GM21529 (cell line): ENCODE results near the gene CEP350.

ENCODE experiments used
- ATAC-seq: cut with Tn5 transposase; IDR thresholded peaks from one replicate; pipeline ENCODE4 v1.9.1; 2021; ENCODE audit not compliant: unreplicated experiment

CEP350 gene

GRCh38 chr1:180046674-180047073 lies 92.1 kb downstream of the CEP350 start:
- no peak for ATAC-seq

- no peak for ATAC-seq
These were observed 99.3 kb downstream of the CEP350 start for GRCh38 chr1:180053594-180054567.

GRCh38 chr1:180057883-180058396 lies 103.3 kb downstream of the CEP350 start:
- no peak for ATAC-seq

- ATAC-seq = no peak
These were observed 106.4 kb downstream of the CEP350 start for GRCh38 chr1:180061019-180061418.

- no peak for ATAC-seq
These were observed 107.9 kb downstream of the CEP350 start for GRCh38 chr1:180062452-180062971.

GRCh38 chr1:180065408-180065807 lies 110.8 kb downstream of the CEP350 start:
- ATAC-seq = no peak

GRCh38 chr1:180066150-180066549 lies 111.5 kb downstream of the CEP350 start:
- ATAC-seq = no peak

- no peak for ATAC-seq
These were observed 115.7 kb downstream of the CEP350 start for GRCh38 chr1:180070286-180070685.

- no peak for ATAC-seq
These were observed 117.1 kb downstream of the CEP350 start for GRCh38 chr1:180071759-180072158.

GRCh38 chr1:180080439-180080838 lies 125.8 kb downstream of the CEP350 start:
- no peak for ATAC-seq

- no peak for ATAC-seq
These were observed 126.9 kb downstream of the CEP350 start for GRCh38 chr1:180081474-180081873.

- ATAC-seq = no peak
These were observed 128.6 kb downstream of the CEP350 start for GRCh38 chr1:180083164-180083563.

- no peak for ATAC-seq
These were observed 130.3 kb downstream of the CEP350 start for GRCh38 chr1:180084867-180085266.

GRCh38 chr1:180085331-180085730 lies 130.7 kb downstream of the CEP350 start:
- no peak for ATAC-seq

GRCh38 chr1:180092931-180093650 lies 138.5 kb downstream of the CEP350 start:
- no peak for ATAC-seq

GRCh38 chr1:180094705-180095295 lies 140.2 kb downstream of the CEP350 start:
- no peak for ATAC-seq

GRCh38 chr1:180096584-180097325 lies 142.1 kb downstream of the CEP350 start:
- ATAC-seq = no peak

GRCh38 chr1:180097326-180097605 lies 142.7 kb downstream of the CEP350 start:
- ATAC-seq = no peak

- ATAC-seq = no peak
These were observed 146.8 kb downstream of the CEP350 start for GRCh38 chr1:180101411-180101810.

- no peak for ATAC-seq
These were observed 149.2 kb downstream of the CEP350 start for GRCh38 chr1:180103819-180104218.

- ATAC-seq = no peak
These were observed 157.5 kb downstream of the CEP350 start for GRCh38 chr1:180112091-180112490.
